H9 (cell line): ENCODE results near the gene GHRHR. TPM values are rescaled to one million over a fixed set of nuclear protein-coding genes. Genes with fewer than 3 reads are reported as not detected.
A peak's percentile ranks its signal among the peaks of the same experiment; 100 is the strongest.

Experiments
- DNase-seq: peaks from one replicate; pipeline ENCODE4 v3.0.0-alpha.2; 2017
- H2AFZ ChIP-seq: one replicate; pipeline ENCODE4 v1.6.1; 2013; ENCODE audit warnings: mild to moderate bottlenecking, low read length, control low read depth, moderate library complexity
- H2AK5ac ChIP-seq: 2 replicates; pipeline ENCODE4 v1.6.1; 2013; ENCODE audit warnings: low read length, control low read depth, mixed read lengths; ENCODE audit not compliant: insufficient read length
- H2BK120ac ChIP-seq: one replicate; pipeline ENCODE4 v1.6.1; 2013; ENCODE audit warnings: low read depth, mild to moderate bottlenecking, low read length, control low read depth, inconsistent platforms; ENCODE audit not compliant: poor library complexity, severe bottlenecking
- H2BK12ac ChIP-seq: 2 replicates; pipeline ENCODE4 v1.6.1; 2013; ENCODE audit warnings: low read length, control low read depth, mixed read lengths, low read depth; ENCODE audit not compliant: insufficient read length
- H2BK15ac ChIP-seq: 2 replicates; pipeline ENCODE4 v1.6.1; 2013; ENCODE audit warnings: low read depth, low read length, control low read depth
- H2BK20ac ChIP-seq: one replicate; pipeline ENCODE4 v1.6.1; 2013; ENCODE audit warnings: low read depth, mild to moderate bottlenecking, low read length, control low read depth, inconsistent platforms; ENCODE audit not compliant: poor library complexity, severe bottlenecking
- H2BK5ac ChIP-seq: 2 replicates; pipeline ENCODE4 v1.6.1; 2013; ENCODE audit warnings: low read length, control low read depth, mixed read lengths; ENCODE audit not compliant: insufficient read length
- H3K14ac ChIP-seq: 2 replicates; pipeline ENCODE4 v1.6.1; 2013; ENCODE audit warnings: low read length, control low read depth; ENCODE audit not compliant: insufficient read depth
- H3K18ac ChIP-seq: 2 replicates; pipeline ENCODE4 v1.6.1; 2013; ENCODE audit warnings: low read depth, mild to moderate bottlenecking, mixed read lengths, low read length, control low read depth; ENCODE audit not compliant: insufficient read length
- H3K23ac ChIP-seq: 2 replicates; pipeline ENCODE4 v1.6.1; 2013; ENCODE audit warnings: low read length, control low read depth, mixed read lengths, low read depth; ENCODE audit not compliant: insufficient read length
- H3K23me2 ChIP-seq: 2 replicates; pipeline ENCODE4 v1.6.1; 2013; ENCODE audit warnings: low read depth, mild to moderate bottlenecking, mixed read lengths, low read length, control low read depth; ENCODE audit not compliant: insufficient read length, poor library complexity, severe bottlenecking
- H3K27ac ChIP-seq: 2 replicates; pipeline ENCODE4 v1.5.1; 2013; ENCODE audit warnings: low read length, control low read depth, mixed read lengths, low read depth; ENCODE audit not compliant: insufficient read length
- H3K27me3 ChIP-seq: 2 replicates; pipeline ENCODE4 v1.6.1; 2013; ENCODE audit warnings: low read length, control low read depth, inconsistent platforms; ENCODE audit not compliant: insufficient read depth
- H3K4ac ChIP-seq: 2 replicates; pipeline ENCODE4 v1.6.1; 2013; ENCODE audit warnings: low read depth, mild to moderate bottlenecking, control low read depth, inconsistent platforms, low read length, moderate library complexity
- H3K4me1 ChIP-seq: 2 replicates; pipeline ENCODE4 v1.6.1; 2013; ENCODE audit warnings: low read length, control low read depth, inconsistent platforms; ENCODE audit not compliant: insufficient read depth
- H3K4me2 ChIP-seq: 2 replicates; pipeline ENCODE4 v1.6.1; 2013; ENCODE audit warnings: low read length, control low read depth, mixed read lengths; ENCODE audit not compliant: insufficient read length, insufficient read depth
- H3K56ac ChIP-seq: 2 replicates; pipeline ENCODE4 v1.6.1; 2013; ENCODE audit warnings: low read depth, mild to moderate bottlenecking, mixed read lengths, low read length, control low read depth; ENCODE audit not compliant: insufficient read length
- H3K79me1 ChIP-seq: 2 replicates; pipeline ENCODE4 v1.6.1; 2013; ENCODE audit warnings: low read depth, mild to moderate bottlenecking, moderate library complexity, low read length, control low read depth, inconsistent platforms; ENCODE audit not compliant: insufficient read depth, poor library complexity, severe bottlenecking
- H3K79me2 ChIP-seq: 2 replicates; pipeline ENCODE4 v1.6.1; 2013; ENCODE audit warnings: low read length, control low read depth, inconsistent platforms; ENCODE audit not compliant: insufficient read depth
- H3K9ac ChIP-seq: 2 replicates; pipeline ENCODE4 v1.6.1; 2013; ENCODE audit warnings: low read length, control low read depth, mixed read lengths; ENCODE audit not compliant: insufficient read length; ENCODE audit errors: extremely low read depth
- H3K9me3 ChIP-seq: one replicate; pipeline ENCODE4 v1.6.1; 2013; ENCODE audit warnings: low read depth, low read length, inconsistent platforms; ENCODE audit not compliant: control insufficient read depth
- H3T11ph ChIP-seq: one replicate; pipeline ENCODE4 v1.6.1; 2013; ENCODE audit warnings: mild to moderate bottlenecking, low read length, control low read depth, inconsistent platforms
- H4K20me1 ChIP-seq: one replicate; pipeline ENCODE4 v1.6.1; 2013; ENCODE audit not compliant: control insufficient read depth, insufficient read length, insufficient read depth
- H4K5ac ChIP-seq: 2 replicates; pipeline ENCODE4 v1.6.1; 2013; ENCODE audit warnings: low read depth, mild to moderate bottlenecking, mixed read lengths, low read length, control low read depth; ENCODE audit not compliant: insufficient read length
- H4K8ac ChIP-seq: replicated peaks from 2 replicates; pipeline ENCODE4 v1.6.1; 2013; ENCODE audit warnings: low read length, control low read depth, mixed read lengths, low read depth; ENCODE audit not compliant: insufficient read length
- H4K91ac ChIP-seq: 2 replicates; pipeline ENCODE4 v1.6.1; 2013; ENCODE audit warnings: low read depth, mild to moderate bottlenecking, moderate library complexity, mixed read lengths, low read length, control low read depth; ENCODE audit not compliant: insufficient read length
- H3K27ac Mint-ChIP-seq, 3 experiments: 2 replicates in 2 of 3; 3 replicates in 1 of 3; pipeline ENCODE4 v1.8.0; 2020 to 2021; ENCODE audit warnings: mixed read lengths in 3 of 3, mild to moderate bottlenecking in 1 of 3, moderate library complexity in 1 of 3
- H3K27me3 Mint-ChIP-seq: 2 replicates; pipeline ENCODE4 v1.8.0; 2021; ENCODE audit warnings: low read depth, mild to moderate bottlenecking, moderate library complexity, mixed read lengths
- H3K36me3 Mint-ChIP-seq, 3 experiments: 2 replicates in 2 of 3; 3 replicates in 1 of 3; pipeline ENCODE4 v1.8.0; 2020 to 2021; ENCODE audit warnings: low read depth in 3 of 3, mixed read lengths in 3 of 3; ENCODE audit not compliant: insufficient read depth in 1 of 3
- H3K4me1 Mint-ChIP-seq, 2 experiments: 2 replicates each; pipeline ENCODE4 v1.8.0; 2020; ENCODE audit warnings: mixed read lengths in 2 of 2
- H3K4me3 Mint-ChIP-seq, 2 experiments: 2 replicates in 1 of 2; 3 replicates in 1 of 2; pipeline ENCODE4 v1.8.0; 2020 to 2021; ENCODE audit warnings: mild to moderate bottlenecking in 2 of 2, mixed read lengths in 2 of 2, moderate library complexity in 1 of 2
- H3K9me3 Mint-ChIP-seq, 2 experiments: 2 replicates in 1 of 2; 3 replicates in 1 of 2; pipeline ENCODE4 v1.8.0; 2020; ENCODE audit warnings: mild to moderate bottlenecking in 2 of 2, mixed read lengths in 2 of 2, moderate library complexity in 1 of 2
- WGBS: extraction: QIAGEN DNeasy Blood & Tissue Kit; methylation state at CpG from one replicate; pipeline ENCODE4 v1.1.7; 2013; ENCODE audit warnings: missing lambda C conversion rate, low lambda C conversion rate, mixed read lengths; ENCODE audit not compliant: insufficient read length; ENCODE audit errors: extremely low coverage; 5-methylcytosine and 5-hydroxymethylcytosine counted together
- total RNA-seq: library from RNA; stranded (reverse); gene quantifications from 2 replicates; pipeline ENCODE4 v1.2.1, GENCODE V29; 2021
- TF ChIP-seq, protein P1 (sequence below): fragments of 200-600 bp; sonication (generic); conservative IDR thresholded peaks from 3 replicates; pipeline ENCODE4 v1.8.0; 2021; ENCODE audit warnings: antibody characterized with exemption, mild to moderate bottlenecking

Gene GHRHR
- total RNA-seq, 1 experiment from 2014 or later = 7.4 TPM

DNA sequence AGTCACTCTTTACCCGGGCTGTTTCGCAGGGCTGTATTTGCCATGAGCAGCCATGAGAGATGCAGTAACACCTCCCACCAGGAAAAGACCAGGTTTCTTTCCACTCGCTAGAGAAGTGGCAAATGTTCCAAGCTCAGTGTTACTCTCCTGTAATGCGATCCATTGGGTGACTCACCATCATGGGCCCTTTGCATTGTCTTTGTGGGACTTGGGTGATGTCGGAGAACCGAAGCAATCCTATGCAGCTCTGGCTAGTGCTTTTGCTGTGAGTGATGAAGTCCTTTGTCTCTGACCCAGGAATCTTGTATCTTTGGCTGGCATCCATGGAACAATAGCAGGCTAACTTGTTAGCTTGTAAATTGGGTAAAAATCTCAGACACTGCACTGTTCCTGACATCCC lies 40.0 kb downstream of the GHRHR start:
- H3K27ac ChIP-seq = no peak overlapping the region
- H4K91ac ChIP-seq = no peak overlapping the region
- no peak overlapping the region for H2BK12ac ChIP-seq
- no peak overlapping the region for H2BK120ac ChIP-seq
- no peak overlapping the region for H3K4ac ChIP-seq
- H2AK5ac ChIP-seq = no peak overlapping the region
- H3K56ac ChIP-seq = no peak overlapping the region
- no peaks in the 10 kb centered on the region for H4K20me1 ChIP-seq
- Mint-ChIP-seq H3K9me3 (peaks cover 0 to 4% of the 10 kb centered on the region in 2 experiments; a peak in 1 of 5 replicates), H3K27me3 (peaks cover 2% of the 10 kb centered on the region; the same call in 1 of the 2 replicates), H3K27ac (0 out of 7 replicates have a peak overlapping the region, but pooled peaks of 1 of the 3 experiments have one; percentile 9), H3K4me1 (peaks cover 19 to 27% of the 10 kb centered on the region in 2 experiments), H3K4me3 (no peak overlapping the region), H3K36me3 (peaks cover 0 to 7% (median 0%) of the 10 kb centered on the region in 3 experiments; a peak in 4 of 7 replicates)
- H3K9me3 ChIP-seq = no peaks in the 10 kb centered on the region
- no peak overlapping the region for H2BK5ac ChIP-seq
- no peak overlapping the region for H3T11ph ChIP-seq
- H3K4me1 ChIP-seq = 0 out of 2 replicates have a peak, but pooled peaks cover 2% of the 10 kb centered on the region
- no peak overlapping the region for H2BK15ac ChIP-seq
- no peak overlapping the region for H3K23ac ChIP-seq
- TF ChIP-seq, protein P1, sequence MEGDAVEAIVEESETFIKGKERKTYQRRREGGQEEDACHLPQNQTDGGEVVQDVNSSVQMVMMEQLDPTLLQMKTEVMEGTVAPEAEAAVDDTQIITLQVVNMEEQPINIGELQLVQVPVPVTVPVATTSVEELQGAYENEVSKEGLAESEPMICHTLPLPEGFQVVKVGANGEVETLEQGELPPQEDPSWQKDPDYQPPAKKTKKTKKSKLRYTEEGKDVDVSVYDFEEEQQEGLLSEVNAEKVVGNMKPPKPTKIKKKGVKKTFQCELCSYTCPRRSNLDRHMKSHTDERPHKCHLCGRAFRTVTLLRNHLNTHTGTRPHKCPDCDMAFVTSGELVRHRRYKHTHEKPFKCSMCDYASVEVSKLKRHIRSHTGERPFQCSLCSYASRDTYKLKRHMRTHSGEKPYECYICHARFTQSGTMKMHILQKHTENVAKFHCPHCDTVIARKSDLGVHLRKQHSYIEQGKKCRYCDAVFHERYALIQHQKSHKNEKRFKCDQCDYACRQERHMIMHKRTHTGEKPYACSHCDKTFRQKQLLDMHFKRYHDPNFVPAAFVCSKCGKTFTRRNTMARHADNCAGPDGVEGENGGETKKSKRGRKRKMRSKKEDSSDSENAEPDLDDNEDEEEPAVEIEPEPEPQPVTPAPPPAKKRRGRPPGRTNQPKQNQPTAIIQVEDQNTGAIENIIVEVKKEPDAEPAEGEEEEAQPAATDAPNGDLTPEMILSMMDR = no peak
- H2AFZ ChIP-seq = no peak overlapping the region
- H3K14ac ChIP-seq = no peak overlapping the region
- no CpG with 5 or more reads among the region's 6 CpGs for WGBS
- H4K8ac ChIP-seq = no peak overlapping the region
- 0 out of 2 replicates have a peak, but pooled peaks cover 2% of the 10 kb centered on the region for H3K27me3 ChIP-seq
- no peak overlapping the region for H3K4me2 ChIP-seq
- H3K9ac ChIP-seq = no peak overlapping the region
- H4K5ac ChIP-seq = no peak overlapping the region
- no peak for DNase-seq
- no peaks in the 10 kb centered on the region for H3K23me2 ChIP-seq
- no peaks in the 10 kb centered on the region for H3K79me2 ChIP-seq
- no peak overlapping the region for H2BK20ac ChIP-seq
- no peaks in the 10 kb centered on the region for H3K79me1 ChIP-seq
- no peak overlapping the region for H3K18ac ChIP-seq
